RWPE2 (cell line): Measurements from ENCODE around the gene NUP188.

Source experiments
- ATAC-seq: fragments of 200-7000 bp; cut with Tn5 transposase; 3 replicates; pipeline ENCODE4 v1.9.1; 2021; ENCODE audit warnings: low read depth
- DNase-seq: peaks from one replicate; pipeline ENCODE4 v3.0.0-alpha.2; 2020; ENCODE audit warnings: low spot score
- H3K27ac ChIP-seq: fragments of 450-650 bp; 2 replicates; pipeline ENCODE4 v1.5.1; 2017; ENCODE audit warnings: mild to moderate bottlenecking; ENCODE audit not compliant: poor library complexity, severe bottlenecking
- H3K27me3 ChIP-seq: fragments of 250-450 bp; sonication (Bioruptor Pico); 2 replicates; pipeline ENCODE4 v1.5.1; 2021; ENCODE audit warnings: mild to moderate bottlenecking, moderate library complexity; ENCODE audit not compliant: insufficient read depth, poor library complexity, severe bottlenecking
- H3K36me3 ChIP-seq: fragments of 250-450 bp; sonication (Bioruptor Pico); 2 replicates; pipeline ENCODE4 v1.5.1; 2020; ENCODE audit warnings: low read depth, mild to moderate bottlenecking, moderate library complexity
- H3K4me1 ChIP-seq: fragments of 250-450 bp; sonication (Bioruptor Pico); 2 replicates; pipeline ENCODE4 v1.5.1; 2021; ENCODE audit warnings: mild to moderate bottlenecking, moderate library complexity; ENCODE audit not compliant: insufficient read depth, poor library complexity, severe bottlenecking
- H3K4me3 ChIP-seq: fragments of 250-450 bp; sonication (Bioruptor Pico); 2 replicates; pipeline ENCODE4 v1.5.1; 2021; ENCODE audit warnings: mild to moderate bottlenecking, moderate library complexity; ENCODE audit not compliant: severe bottlenecking
- H3K9me3 ChIP-seq: fragments of 250-450 bp; sonication (Bioruptor Pico); 2 replicates; pipeline ENCODE4 v1.5.1; 2021; ENCODE audit warnings: mild to moderate bottlenecking, moderate library complexity; ENCODE audit not compliant: severe bottlenecking
- CTCF ChIP-seq: fragments of 450-650 bp; IDR thresholded peaks from one replicate; pipeline ENCODE4 v1.5.1; 2017; ENCODE audit warnings: mild to moderate bottlenecking, moderate library complexity; ENCODE audit not compliant: poor library complexity, severe bottlenecking

Gene NUP188

GRCh38 chr9:128899566-128900322, 47.8 kb upstream of the NUP188 start:
- DNase-seq: peak; percentile 73
- H3K4me1 ChIP-seq: peaks cover 56% of the 10 kb centered on the region
- no peak overlapping the region for H3K4me3 ChIP-seq
- peak overlapping the region; percentile 91 for H3K27ac ChIP-seq
- peaks cover 60% of the 10 kb centered on the region for H3K36me3 ChIP-seq
- TF ChIP-seq CTCF: peak; percentile 17
- no peaks in the 10 kb centered on the region for H3K27me3 ChIP-seq
- ATAC-seq: peak; percentile 82
- no peaks in the 10 kb centered on the region for H3K9me3 ChIP-seq

- no peaks in the 10 kb centered on the region for H3K27me3 ChIP-seq
- H3K27ac ChIP-seq: peak overlapping the region; percentile 91
- no peaks in the 10 kb centered on the region for H3K9me3 ChIP-seq
- peaks cover 54% of the 10 kb centered on the region for H3K36me3 ChIP-seq
- no peak for ATAC-seq
- no peak for TF ChIP-seq CTCF
- no peak for DNase-seq
- H3K4me3 ChIP-seq: no peak overlapping the region
- H3K4me1 ChIP-seq: peaks cover 54% of the 10 kb centered on the region
Measured at GRCh38 chr9:128901379-128901778, 46.1 kb upstream of the NUP188 start.

DNA sequence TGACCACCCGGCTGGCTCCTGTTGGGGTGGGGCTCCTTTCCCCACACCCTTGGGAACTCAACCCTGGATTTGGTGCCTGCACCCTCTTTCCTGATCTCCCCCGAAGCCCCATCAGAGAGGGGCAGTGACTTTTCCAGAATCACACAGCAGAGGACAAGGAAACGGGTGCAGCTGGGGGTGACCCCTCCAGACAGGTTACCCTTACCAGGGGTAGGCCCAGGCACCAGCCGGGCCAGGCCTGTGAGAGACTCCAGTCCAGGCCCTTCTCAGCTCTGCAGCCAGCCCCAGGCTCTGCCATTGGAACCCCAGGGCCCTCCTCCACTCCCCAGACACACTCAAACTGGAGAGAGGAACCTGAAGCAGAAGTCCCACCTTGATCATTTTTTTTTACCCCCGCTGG, 45.7 kb upstream of the NUP188 start:
- no peak for TF ChIP-seq CTCF
- H3K4me3 ChIP-seq: no peak overlapping the region
- ATAC-seq (no peak), DNase-seq (no peak)
- peaks cover 54% of the 10 kb centered on the region for H3K36me3 ChIP-seq
- no peaks in the 10 kb centered on the region for H3K9me3 ChIP-seq
- no peaks in the 10 kb centered on the region for H3K27me3 ChIP-seq
- H3K4me1 ChIP-seq: peaks cover 54% of the 10 kb centered on the region
- H3K27ac ChIP-seq: peak overlapping the region; percentile 91

GRCh38 chr9:128902351-128903078, 45.0 kb upstream of the NUP188 start:
- peaks cover 54% of the 10 kb centered on the region for H3K4me1 ChIP-seq
- TF ChIP-seq CTCF: no peak
- ATAC-seq: peak; percentile 65
- H3K9me3 ChIP-seq: no peaks in the 10 kb centered on the region
- peak overlapping the region; percentile 91 for H3K27ac ChIP-seq
- peaks cover 54% of the 10 kb centered on the region for H3K36me3 ChIP-seq
- H3K4me3 ChIP-seq: no peak overlapping the region
- peak; percentile 91 for DNase-seq
- no peaks in the 10 kb centered on the region for H3K27me3 ChIP-seq
